Measurements from ENCODE around the gene KCNT2.

GRCh38 chr1:196577386-196577785, 30.9 kb downstream of the KCNT2 start:
- TF ChIP-seq TCF7L2 (IDR thresholded peaks at IDR 0.05; ENCODE audit: low read depth, low read length) (no peak), CTCF (IDR thresholded peaks at IDR 0.05) (no peak), REST (IDR thresholded peaks at IDR 0.05; ENCODE audit: insufficient read depth in 1 of 2, low read depth in 2 of 2, low read length in 1 of 2) (no peak), POLR2AphosphoS5 (IDR thresholded peaks at IDR 0.05; ENCODE audit: low read depth, low read length) (no peak)
